GM18868 (cell line): Measurements from ENCODE around the gene ALDH1L1.

Experiments used
- ATAC-seq: cut with Tn5 transposase; IDR thresholded peaks from one replicate; pipeline ENCODE4 v1.9.1; 2021; ENCODE audit warnings: mild to moderate bottlenecking, moderate library complexity; ENCODE audit not compliant: unreplicated experiment

Gene ALDH1L1

DNA sequence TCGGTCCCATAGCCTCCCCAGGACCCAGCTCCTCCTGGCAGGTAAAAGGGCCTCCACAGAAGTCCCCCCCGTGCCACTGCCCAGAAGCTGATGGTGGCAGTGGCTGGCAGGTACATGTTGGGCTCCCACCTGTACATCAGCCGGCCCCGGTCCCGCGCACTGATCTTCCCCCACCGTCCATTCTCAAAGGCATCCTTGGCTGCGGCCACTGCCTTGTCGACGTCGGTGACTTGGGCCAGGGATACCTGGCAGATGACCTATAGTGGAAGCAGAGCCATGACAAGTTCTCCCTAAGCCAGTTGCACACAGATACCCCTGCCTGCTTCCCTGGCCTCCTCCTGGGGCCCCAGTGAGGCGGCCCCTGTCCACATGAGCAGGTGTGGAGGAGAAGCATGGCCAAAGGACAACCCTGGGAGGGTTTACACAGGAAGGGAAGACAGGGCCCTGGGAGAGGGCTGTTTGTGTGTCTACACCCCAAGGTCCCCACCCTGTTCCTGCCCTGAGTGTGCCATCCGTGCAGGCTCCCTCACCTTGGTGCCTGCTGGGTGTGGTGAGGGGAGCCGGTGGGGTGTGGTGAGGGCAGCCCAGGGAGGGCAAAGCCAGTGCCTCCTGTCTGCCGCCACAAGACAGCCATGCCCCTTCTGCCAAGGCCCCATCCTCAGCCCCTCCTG, 44.8 kb downstream of the ALDH1L1 start:
- ATAC-seq, result no peak

DNA sequence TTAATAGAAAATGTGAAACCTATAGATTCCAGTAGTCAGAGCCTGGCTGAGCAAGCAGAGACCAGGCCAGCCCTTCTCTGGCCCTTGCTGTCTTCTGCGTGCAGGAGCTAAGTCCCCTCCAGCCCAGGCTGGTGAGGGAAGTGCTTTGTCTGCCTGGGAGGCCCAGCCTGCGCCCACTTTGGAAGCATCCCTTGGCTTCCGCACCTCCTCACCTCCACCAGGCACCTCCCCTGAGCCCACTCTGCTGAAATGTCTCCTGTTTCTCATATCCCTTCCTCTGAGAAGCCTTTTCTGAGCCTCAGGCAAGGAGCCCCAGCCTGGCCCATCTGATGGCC, 45.3 kb downstream of the ALDH1L1 start:
- ATAC-seq, result no peak

DNA sequence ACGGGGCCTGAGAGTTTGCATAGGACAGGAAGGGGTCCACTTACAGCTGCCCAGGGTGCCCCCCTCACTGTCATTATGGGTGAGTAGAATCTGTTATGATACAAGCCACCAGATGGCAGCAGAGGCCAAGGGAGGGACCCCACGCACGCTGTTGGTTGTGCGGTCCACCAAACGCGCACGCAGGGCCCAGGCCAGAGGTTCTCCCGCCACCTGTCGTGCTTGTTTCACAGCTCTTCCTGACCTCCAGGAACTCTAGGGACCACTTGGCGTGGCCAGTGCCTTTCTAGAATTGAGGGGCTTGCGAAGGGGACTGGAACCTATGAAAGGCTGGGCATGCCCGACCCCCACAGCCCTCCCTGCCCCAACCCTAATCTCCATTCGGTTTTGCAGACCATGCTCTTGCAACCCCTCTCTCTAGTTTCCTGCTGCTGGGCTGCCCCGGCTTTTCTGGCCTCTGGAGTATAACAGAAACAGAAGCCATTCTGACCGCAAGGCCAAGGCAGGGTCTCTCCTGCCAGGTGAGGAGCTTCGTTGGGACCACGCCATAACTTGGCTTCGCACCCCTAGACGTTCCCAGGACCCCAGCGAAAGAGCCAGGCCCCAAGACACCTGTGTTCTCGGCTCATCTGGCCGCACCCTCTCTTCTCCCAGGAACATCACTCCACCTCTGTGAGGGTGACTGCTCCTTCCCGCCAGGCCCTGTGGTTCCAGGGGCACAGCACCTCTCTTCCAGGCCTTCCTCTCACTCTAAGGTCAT, 46.0 kb downstream of the ALDH1L1 start:
- no peak for ATAC-seq

DNA sequence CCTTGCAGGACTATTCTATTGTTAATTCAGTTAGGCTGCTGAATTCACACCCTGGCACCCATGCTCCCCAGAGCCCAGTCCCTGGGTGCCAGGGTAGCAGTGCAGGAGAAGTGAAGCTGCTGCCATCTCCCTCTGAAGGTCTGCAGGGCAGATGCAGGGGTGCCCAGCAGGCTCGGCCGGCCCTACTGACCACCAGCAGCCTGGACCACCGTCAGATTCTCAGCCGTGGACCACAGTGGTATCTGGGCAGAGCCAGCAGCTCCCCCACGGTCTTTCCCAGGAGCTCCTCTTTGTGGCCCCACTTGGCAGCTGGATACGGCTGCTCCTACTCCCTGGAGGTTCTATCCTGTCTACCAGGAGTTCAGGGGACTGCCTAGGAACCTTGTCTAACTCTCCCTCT, 46.8 kb downstream of the ALDH1L1 start:
- ATAC-seq, result no peak

DNA sequence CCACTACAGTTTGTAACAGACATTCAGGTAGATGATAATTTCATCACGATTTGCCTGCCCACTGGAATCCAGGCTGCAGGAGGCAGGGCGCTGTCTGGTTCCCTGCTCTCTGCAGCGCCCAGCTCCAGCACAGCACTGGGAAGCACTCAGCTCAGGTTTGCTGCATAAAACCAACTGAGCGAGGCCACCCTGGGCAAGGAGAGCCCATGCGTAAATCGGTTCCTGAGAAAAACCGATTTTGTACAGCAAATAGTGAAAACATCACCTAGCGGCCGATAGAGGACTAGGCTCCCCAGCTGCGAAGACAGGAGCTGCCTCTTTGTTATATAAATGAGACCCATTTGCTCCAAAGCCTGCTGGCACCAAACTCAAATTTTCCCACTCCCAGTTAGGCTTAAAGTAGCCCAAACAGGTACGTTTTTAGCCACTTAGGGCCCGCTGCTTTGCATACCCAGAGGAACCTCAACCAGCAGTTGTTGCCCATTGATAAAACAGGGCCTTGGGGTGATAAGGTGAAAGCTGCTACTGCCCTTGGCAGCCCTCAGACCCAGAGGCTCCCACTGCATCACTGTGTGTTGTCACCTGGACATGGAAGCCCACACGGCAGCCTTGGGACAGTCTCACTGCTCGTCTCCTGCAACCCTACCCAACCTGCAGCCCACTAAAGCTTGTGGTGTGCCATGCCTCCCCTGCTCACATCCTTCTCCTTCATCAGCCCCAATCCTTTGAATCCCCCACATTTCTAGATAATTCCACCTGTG, 47.5 kb downstream of the ALDH1L1 start:
- no peak for ATAC-seq

DNA sequence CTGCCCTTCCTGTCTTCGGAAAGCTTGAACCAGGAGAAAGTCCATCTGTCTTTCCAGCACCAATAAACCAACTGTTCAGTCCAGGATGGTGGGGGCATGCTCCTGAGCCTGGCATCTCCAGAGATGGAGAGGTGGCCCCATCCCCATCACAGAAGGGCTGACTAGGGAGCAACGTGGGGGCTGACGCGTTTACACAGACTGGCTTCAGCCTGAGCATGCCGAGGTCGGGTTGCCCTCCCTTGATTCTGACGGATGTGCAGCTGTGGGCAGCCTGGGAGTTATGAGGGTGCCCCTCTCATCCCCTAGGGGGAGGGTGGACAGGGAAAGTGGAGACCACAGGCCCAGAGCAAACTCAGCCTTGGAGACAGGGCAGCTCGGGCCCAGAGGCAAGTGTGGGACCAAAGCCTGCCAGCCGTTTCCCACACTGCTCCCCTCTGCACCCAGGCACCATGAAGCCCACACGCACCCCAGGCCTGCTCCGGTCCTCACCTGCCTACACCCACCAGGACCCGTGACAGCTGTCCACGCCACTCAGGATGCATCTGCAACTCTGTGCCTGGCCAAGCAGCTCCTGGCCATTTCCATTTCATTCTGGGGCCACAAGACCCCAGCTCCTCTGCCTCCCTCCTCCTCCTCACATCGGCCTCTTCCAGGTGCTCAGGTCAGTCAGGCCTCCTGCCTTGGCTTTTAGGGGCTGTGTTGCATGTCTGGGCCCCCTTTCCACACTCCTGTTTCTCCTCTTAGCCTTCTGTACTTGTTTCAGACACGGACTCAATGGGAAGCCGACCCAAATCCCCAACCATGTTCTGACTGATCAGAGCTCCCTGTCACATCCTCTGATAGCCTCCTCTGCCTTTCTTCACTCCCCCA, 48.3 kb downstream of the ALDH1L1 start:
- no peak for ATAC-seq

DNA sequence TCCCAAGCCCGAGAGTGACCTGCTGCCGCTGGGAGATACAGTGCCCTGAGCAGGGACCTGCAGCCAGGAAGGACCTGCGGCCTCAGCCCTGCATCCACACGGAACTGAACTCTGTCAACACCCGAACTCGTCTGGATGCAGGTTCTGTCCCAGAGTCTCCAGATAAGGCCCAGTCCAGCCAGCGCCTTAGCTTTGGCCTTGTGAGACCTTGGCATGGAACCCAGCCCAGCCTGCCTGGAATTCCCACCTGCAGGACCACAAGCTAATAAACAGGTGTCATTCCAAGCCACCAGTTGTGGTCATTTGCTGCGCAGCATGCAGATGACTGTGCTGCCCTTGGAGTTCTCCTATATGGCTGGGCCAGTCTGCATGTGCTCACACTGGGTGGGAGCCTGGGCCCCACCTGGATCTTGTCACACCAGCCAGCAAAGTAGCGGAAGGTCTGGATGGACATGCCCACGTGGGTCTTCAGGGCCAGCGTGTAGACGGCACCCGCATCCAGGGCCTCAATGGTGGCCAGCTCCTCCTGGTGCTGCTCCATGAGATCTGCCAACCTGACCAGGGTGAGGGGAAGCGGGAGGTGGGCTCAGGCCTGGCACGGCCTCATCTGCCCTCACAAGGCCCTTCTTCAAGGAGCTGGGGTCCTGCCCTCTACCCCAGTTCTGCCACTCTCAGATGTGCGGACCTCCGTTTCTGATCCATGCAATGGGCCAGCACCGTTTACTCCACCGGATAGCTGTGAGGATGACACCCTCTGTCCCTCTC, 49.2 kb downstream of the ALDH1L1 start:
- ATAC-seq, result no peak

DNA sequence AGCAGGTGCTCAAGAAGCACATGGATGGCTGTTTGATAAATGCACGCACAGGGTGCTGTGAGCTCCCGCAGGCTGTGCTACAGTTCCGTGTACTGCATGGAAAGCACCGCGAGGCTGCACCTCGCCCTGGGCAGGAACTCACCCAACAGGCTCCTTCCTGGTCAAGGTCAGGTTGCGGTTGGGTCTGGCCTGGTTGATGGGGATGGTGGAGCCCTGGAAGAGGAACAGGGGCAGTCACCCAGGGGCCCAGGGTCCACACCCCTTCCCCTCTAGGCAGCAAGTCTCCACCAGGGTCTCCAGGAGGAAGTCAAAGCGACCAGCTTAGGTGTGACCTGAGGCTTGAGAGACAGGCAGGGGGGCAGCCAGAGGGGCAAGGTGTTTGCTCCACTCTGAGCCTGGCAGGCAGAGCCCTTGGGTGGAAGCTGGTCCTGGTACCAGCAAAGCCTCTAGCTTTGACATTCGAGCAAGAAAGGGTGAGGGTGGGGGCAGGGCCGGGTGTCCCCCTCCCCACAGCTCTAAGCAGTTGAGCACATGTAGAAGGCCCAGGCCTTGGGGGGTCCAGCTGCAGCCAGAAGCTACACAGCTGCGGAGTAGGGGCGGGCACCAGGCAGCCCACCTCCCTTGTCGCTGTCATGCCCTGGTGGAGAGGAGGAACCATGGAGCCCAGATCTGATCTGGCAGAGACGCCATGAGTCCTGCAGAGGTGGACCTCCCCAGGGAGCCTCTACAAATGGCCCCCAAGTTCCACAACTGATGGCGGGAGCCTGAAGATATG, 50.1 kb downstream of the ALDH1L1 start:
- ATAC-seq, result no peak

DNA sequence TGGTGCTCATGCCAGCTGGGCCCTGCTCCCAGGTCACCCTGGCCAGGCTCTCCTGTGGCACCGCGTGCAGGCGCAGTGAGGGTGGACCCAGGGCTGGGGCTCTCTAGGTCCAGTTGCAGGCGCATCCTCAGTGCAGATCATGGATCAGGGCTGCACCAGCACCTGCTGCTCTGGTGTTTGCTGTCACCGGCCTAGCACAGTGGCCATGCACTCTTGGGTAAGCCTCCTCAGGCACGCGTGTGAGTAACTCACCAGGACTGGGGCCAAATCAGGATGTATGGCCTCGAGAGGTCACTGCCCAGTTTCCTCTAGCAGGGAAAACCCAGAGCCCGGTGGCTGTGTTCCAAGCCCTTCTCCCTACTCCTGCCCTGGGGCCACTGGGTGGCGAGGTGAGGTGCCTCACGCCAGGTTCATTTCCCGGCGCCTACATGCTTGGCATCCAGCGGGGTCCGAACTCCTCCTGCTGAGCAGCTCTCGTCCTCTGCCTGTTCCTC, 50.9 kb downstream of the ALDH1L1 start:
- ATAC-seq, result no peak

DNA sequence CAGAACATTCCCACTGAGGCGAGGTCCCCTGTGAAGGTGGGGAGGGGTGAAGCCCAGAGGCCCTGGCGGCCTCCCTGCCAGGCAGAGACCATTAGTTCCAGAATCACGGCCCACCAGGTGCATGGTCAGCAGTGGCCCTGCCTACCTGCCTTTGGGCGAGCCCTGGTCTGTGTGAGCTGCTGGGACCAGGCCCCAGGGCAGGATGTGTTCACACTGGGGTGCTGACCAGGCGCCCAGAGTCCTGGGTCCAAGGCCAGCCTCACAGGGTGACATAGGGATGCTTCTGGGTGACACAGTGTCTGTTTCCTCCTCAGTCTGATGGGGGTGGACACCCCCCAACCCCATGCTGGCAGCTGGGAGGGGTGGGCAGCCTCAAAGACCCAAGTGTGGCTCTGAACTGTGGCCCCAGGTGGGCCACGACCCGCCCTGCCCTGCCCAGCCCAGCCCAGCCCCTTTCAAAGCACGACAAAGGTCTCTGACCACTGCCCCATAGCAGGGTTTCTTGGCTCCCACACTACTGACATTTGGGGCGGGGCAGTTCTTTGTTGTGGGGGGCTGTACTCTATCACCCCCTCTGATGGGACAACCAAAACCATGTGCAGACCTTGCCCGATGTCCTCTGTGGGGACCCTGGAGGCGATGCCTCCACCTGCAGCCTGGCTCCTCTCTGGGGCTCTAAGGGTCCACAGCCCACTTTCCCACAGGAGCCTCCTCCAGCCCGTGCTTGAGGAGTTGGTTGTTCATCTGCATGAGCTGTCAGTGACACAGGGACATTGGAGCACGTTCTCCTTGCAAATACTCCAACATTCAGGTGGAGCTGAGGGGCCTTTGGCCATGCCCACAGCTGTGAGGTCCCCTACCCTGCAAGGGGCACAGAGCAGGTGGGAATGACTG, 51.6 kb downstream of the ALDH1L1 start:
- no peak for ATAC-seq

DNA sequence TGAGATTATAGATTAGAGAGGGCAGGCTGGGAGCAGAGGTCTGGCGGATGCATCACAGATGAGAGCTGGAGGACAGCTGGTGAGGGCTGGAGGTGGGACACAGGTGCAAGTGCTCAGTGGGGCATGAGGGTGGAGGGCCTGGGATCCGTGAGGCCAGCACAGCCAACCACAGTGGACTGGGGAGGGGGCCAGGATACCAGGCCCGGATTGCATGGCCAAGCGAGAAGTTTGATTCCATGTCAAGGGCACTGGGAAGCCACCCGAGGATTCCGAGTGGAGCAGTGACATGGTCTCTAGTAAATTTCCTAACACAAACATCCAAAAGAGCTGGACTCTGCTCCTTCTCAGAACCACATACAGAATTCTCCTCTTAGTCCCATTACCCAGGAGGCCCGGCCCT, 52.5 kb downstream of the ALDH1L1 start:
- no peak for ATAC-seq

DNA sequence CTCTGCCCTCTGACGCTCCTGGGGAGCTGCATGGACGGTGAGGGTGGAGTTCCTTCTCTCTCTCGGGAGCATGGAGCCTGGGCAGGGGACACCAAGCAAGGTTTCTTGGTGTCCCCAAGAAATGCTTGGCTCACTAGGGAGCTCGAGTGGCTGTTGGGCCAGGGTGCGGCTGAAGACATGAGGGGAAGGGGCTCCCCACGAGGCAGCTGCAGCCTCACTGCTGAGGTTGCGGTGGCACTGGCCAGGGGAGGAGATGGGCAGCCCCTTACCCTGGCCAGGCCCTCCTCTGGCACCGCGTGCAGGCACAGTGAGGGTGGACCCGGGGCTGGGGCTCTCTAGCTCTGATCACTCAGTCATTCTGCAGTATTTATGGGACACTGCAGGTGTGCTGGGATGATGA, 52.9 kb downstream of the ALDH1L1 start:
- ATAC-seq, result no peak

DNA sequence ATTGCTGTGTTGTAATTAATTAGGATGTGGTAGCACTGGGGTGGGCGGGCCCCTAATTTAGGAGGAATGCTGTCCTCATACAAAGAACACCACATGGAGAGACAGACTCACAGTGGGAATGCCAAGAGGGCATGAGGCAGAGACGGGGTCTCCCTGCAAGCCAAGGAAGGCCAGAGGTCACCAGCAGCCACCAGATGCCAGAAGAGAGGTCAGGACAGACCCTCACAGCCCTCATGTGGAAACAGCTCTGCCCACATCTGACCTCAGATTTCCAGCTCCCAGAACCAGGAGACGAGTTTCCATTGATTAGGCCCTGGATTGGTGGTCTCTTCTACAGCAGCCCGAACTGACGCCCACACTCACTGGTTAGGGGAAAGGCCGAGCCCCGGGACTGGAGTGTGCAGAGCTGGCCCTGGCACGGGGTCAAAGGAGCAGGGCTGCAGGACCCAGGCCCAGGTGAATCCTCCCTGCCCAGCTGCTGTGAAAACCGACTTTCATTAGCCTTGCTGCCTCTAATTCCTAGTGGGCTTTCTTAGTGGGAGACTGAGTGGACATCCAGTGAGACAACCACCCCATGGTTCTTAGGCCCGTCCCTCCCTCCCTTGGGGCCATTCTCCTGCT, 53.5 kb downstream of the ALDH1L1 start:
- no peak for ATAC-seq

DNA sequence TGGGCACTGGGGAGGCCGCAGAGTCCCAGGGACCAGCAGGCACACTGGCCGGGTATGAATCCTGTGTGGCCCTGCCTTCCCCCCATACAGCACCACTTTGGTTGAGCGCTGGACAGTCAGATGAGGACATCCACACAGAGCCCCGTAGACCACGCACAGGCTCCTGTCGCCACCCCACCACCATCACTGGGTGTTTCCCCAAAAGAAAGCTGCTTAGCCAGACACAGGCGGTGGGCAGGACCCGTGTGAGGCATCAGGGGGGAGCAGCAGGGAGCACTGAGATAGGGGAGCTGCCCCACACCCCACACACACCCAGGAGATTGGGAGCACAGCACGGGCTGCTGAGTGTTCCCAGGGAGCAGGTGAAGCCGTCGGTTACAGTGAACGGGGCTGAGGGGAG, 54.1 kb downstream of the ALDH1L1 start:
- no peak for ATAC-seq

DNA sequence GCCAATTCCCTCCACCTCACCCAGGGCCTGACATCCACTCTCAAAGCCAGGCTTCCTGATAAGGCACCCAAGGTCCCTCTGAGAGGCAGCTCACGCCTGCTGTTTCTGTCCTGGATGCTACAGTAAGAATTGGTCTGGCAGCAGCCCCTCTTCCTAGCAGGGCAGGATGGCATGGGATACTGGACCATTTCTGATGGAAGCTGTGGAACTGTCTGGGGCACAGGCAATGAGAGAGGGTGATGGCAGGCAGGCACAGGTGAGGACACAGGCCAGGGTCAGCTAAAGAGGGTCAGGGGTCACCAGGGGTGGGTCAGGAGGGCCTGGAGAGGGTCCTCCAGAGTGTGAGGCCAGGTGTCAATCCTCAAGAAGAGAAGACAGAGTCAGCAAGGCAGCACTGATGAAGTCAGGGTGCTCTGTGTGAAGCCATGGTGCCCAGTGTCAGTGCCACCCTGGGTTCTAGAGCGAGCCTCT, 54.6 kb downstream of the ALDH1L1 start:
- no peak for ATAC-seq

DNA sequence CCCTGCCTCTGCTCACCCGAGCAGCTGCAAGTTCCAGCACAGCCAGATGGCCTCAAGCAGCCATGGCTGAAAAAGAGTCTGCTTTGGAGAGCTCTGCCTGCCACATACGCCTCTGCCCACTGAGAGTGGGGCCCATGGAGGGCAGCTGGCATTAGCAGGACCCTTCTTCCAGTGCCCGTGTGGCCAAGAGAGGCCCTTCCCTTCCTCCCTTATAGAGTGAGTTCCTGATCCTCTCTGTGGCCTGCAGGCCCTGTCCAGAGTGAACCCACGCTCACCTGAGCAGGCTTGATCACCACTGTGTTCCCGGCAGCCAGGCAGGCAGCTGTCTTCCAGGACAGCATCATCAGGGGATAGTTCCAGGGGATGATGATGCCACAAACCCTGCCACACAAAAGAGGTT, 55.0 kb downstream of the ALDH1L1 start:
- no peak for ATAC-seq

DNA sequence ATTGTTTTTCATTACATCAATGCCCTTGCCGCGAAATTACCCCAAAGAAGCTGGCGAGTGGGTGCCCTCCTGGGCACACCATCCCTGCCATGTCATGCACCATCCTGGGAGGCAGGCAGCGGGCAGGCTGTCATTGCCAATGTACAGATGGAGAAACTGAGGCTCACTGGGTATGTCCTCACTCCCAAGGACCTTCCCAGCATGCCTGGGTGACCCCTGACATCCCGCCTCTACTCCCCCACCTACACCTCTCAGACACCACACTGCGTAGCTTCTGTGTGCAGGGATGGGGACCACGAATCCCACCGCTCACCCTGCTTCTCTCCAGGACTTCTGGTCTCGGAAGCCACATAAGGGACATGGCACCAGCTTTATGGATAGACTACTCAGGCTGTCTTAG, 55.5 kb downstream of the ALDH1L1 start:
- ATAC-seq, result no peak
